Uterus (tissue), 4 donors: ENCODE measurements around the gene KIF1A. TPM values are rescaled to one million over a fixed set of nuclear protein-coding genes. Genes with fewer than 3 reads are reported as not detected.

Source experiments
- DNase-seq, 2 donors: peaks; one replicate each; pipeline ENCODE4 v3.0.0-alpha.2; 2019 to 2020
- H3K27ac ChIP-seq, 2 donors: fragments of 200-600 bp; sonication (generic); 1 replicate in 1 of 2; 2 replicates in 1 of 2; pipeline ENCODE4 v1.5.1; 2016 to 2018
- H3K27me3 ChIP-seq, 2 donors: fragments of 200-600 bp; sonication (generic); one replicate each; pipeline ENCODE4 v1.5.1; 2018 to 2019; ENCODE audit warnings: control low read depth in 1 of 2
- H3K36me3 ChIP-seq, 2 donors: fragments of 200-600 bp; sonication (generic); one replicate each; pipeline ENCODE4 v1.5.1; 2019; ENCODE audit warnings: control low read depth in 1 of 2
- H3K4me1 ChIP-seq, 2 donors: fragments of 200-600 bp; sonication (generic); one replicate each; pipeline ENCODE4 v1.5.1; 2018 to 2019; ENCODE audit warnings: control low read depth in 1 of 2
- H3K4me3 ChIP-seq, 2 donors: fragments of 200-600 bp; sonication (generic); 1 replicate in 1 of 2; 2 replicates in 1 of 2; pipeline ENCODE4 v1.5.1; 2018 to 2019; ENCODE audit warnings: mild to moderate bottlenecking in 1 of 2
- H3K9me3 ChIP-seq, 2 donors: fragments of 200-600 bp; sonication (generic); one replicate each; pipeline ENCODE4 v1.5.1; 2019; ENCODE audit warnings: control low read depth in 1 of 2
- CTCF ChIP-seq, 4 experiments: fragments of 200-600 bp in 2 of 4; fragments of 450-650 bp in 2 of 4; sonication (generic) in 2 of 4; IDR thresholded peaks; one replicate each; pipeline ENCODE4 v1.5.1; 2016 to 2019; ENCODE audit warnings: antibody characterized with exemption in 4 of 4, mild to moderate bottlenecking in 2 of 4, moderate library complexity in 1 of 4
- POLR2A ChIP-seq, 2 donors: fragments of 450-650 bp; IDR thresholded peaks; one replicate each; pipeline ENCODE4 v1.6.1; 2016; ENCODE audit warnings: antibody characterized with exemption in 2 of 2, mild to moderate bottlenecking in 1 of 2, moderate library complexity in 1 of 2
- intact Hi-C: fragments of 100-400 bp; cut with DNase I; formaldehyde crosslinking; loops from one replicate; pipeline ENCODE4 v1.15.1; 2023; ENCODE audit warnings: low total_unique reads
- total RNA-seq, 4 donors: library from RNA; depleted of rRNA in 3 of 4; stranded (reverse); fragments of >200 nt in 3 of 4; gene quantifications; one replicate each; pipeline versions ENCODE4 v1.1.0 to v1.2.4, GENCODE V29; 2014 to 2023
- donor health status: DM: yes; HTN: yes; CAD: no.

KIF1A gene
- total RNA-seq, 4 donors from 2014 or later = 0.37 to 12.9 TPM; not detected in 2

GRCh38 chr2:240818293-240819125, 1.5 kb downstream of the KIF1A start:
- Histone ChIP-seq H3K27ac (no peak overlapping the region), H3K4me3 (no peak overlapping the region), H3K36me3 (no peaks in the 10 kb centered on the region), H3K27me3 (peaks cover 11 to 15% of the 10 kb centered on the region in 2 donors), H3K9me3 (no peaks in the 10 kb centered on the region), H3K4me1 (peaks cover 0 to 19% of the 10 kb centered on the region in 2 donors)
- intact Hi-C loops = no loop called here
- DNase-seq = no peak
- TF ChIP-seq CTCF (IDR thresholded peaks at IDR 0.05) (no peak), POLR2A (IDR thresholded peaks at IDR 0.05) (no peak)

- Histone ChIP-seq H3K36me3 (no peaks in the 10 kb centered on the region), H3K4me1 (peaks cover 0 to 19% of the 10 kb centered on the region in 2 donors), H3K27ac (no peak overlapping the region), H3K27me3 (peaks cover 11 to 15% of the 10 kb centered on the region in 2 donors), H3K4me3 (no peak overlapping the region), H3K9me3 (no peaks in the 10 kb centered on the region)
- intact Hi-C loops = no loop called here
- DNase-seq = no peak
- no peak for TF ChIP-seq POLR2A (IDR thresholded peaks at IDR 0.05)
- TF ChIP-seq CTCF (IDR thresholded peaks at IDR 0.05) = no peak
Measured at GRCh38 chr2:240817496-240818292, 2.3 kb downstream of the KIF1A start.

GRCh38 chr2:240816584-240817495, 3.2 kb downstream of the KIF1A start:
- DNase-seq = no peak
- intact Hi-C loops = no loop called here
- Histone ChIP-seq H3K27ac (no peak overlapping the region), H3K9me3 (no peaks in the 10 kb centered on the region), H3K27me3 (peaks cover 11 to 14% of the 10 kb centered on the region in 2 donors), H3K4me1 (peaks cover 0 to 19% of the 10 kb centered on the region in 2 donors), H3K36me3 (no peaks in the 10 kb centered on the region), H3K4me3 (no peak overlapping the region)
- TF ChIP-seq POLR2A (IDR thresholded peaks at IDR 0.05) = no peak
- no peak for TF ChIP-seq CTCF (IDR thresholded peaks at IDR 0.05)

- Histone ChIP-seq H3K9me3 (no peaks in the 10 kb centered on the region), H3K36me3 (no peaks in the 10 kb centered on the region), H3K4me1 (peaks cover 0 to 19% of the 10 kb centered on the region in 2 donors), H3K27ac (no peak overlapping the region), H3K27me3 (peaks cover 5 to 11% of the 10 kb centered on the region in 2 donors), H3K4me3 (no peak overlapping the region)
- DNase-seq = no peak
- intact Hi-C loops = no loop called here
- TF ChIP-seq CTCF (IDR thresholded peaks at IDR 0.05) = no peak
- TF ChIP-seq POLR2A (IDR thresholded peaks at IDR 0.05) = no peak
Measured at GRCh38 chr2:240815761-240816583, 4.0 kb downstream of the KIF1A start.
